Fibroblast of skin of right biceps (primary cell): ENCODE results near the gene SLC18B1.
"Not testable (repeated sequence)": the region's sequence is repeated elsewhere in the genome, so short reads cannot be mapped to it uniquely, and the experiment has no call there.

ENCODE experiments used
- DNase-seq: peaks from one replicate; pipeline ENCODE4 v3.0.0-alpha.2; 2013

SLC18B1 gene

DNA sequence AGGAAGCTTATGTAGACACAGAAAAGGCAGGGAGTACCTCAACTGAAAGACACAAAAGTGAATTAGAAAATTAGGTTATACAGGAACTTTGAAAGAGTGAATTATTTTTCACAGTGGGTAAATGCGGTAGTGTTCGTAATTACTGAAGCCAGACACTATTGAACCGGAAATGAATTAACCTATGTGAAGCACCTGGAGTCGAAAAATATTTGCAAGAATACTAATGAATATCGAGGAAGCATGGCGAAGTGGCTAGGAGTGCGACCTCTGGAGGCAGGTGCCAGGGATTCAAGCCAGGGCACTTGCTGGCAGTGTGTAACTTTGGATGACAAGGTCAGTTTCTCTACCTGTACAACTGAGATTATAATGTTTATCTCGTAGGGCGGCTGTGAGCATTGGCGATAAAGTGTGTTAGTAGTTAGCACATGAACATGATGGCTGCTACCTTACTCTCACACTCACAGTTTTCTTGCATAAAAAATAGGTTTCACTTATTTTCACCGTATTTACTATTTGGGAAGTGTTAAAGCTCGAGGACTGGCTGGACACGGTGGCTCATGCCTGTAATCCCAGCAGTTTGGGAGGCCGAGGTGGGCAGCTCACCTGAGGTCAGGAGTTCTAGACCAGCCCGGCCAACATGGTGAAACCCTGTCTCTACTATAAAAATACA lies 567 bp upstream of the SLC18B1 start:
- DNase-seq: peak; percentile 48

GRCh38 chr6:132795461-132795860 lies 3.0 kb downstream of the SLC18B1 start:
- no peak for DNase-seq

- no peak for DNase-seq
Measured at GRCh38 chr6:132792510-132792909, 5.9 kb downstream of the SLC18B1 start.

DNA sequence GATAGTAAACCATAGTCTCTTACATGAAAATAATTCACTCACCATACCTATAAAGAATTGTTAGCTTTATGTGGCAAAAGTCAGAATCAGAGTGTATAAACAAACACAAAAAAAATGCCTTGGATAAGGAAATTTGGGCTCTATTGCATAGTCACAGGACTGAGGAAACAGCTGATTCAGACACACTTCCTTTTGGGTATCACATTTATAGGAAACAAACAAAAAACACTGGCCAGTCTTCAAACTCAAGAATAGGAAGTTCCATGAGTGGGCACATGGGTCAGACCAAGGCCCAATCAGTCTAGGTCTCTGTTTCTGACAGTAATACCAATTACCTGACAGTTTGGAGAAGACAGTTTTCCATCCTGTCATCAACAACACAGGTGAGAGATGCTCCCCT lies 8.0 kb downstream of the SLC18B1 start:
- DNase-seq: no peak

DNA sequence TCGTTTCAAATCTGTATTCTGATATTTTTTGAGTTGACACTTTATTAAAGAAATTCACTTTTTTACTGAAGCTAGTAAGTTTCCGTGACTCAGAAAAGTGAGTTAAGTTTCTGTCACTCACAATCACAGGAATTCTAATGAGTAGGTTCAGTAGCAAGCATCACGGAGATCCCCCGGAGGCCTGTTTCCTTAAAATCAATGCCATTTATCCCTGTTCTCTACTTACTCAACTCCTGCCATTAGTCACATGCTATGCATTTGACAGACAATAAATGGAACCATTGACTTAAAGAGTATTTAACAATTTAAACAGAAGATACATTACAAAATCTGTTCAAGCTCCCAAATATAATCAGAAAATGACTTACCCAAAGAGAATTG lies 9.1 kb downstream of the SLC18B1 start:
- no peak for DNase-seq

DNA sequence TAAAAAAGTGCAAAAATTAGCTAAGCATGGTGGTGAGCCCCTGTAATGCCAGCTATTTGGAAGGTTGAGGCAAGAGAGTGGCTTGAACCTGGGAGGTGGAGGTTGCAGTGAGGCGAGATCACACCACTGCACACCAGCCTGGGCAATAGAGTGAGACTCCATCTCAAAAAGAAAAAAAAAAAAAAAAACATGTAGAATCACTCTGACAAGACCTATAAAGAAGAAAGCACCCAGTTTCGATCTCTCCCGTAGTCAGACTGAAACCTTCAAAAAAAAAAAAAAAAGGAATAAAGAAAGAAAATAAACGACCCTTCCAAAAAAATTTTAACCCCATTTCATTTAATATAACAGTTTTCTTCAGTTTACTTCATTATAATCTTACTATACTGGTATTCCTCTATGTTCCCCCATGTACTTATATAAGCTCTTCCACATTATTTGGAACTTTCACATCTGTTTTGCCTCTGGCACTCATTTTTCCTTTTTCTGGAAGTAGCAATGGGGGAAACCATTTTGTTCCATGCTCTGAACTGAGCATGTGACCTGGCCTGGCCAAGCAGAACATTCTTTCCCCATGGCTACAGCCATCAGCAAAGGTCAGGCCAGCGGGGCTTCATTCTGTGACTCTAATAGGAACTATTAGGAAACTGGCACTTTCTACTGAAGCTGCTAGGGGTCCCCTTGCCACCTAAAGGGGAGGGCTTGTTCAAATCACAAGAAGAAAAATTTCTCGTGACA lies 9.6 kb downstream of the SLC18B1 start:
- DNase-seq: no peak

GRCh38 chr6:132785936-132786335 lies 12.5 kb downstream of the SLC18B1 start:
- DNase-seq: no peak

DNA sequence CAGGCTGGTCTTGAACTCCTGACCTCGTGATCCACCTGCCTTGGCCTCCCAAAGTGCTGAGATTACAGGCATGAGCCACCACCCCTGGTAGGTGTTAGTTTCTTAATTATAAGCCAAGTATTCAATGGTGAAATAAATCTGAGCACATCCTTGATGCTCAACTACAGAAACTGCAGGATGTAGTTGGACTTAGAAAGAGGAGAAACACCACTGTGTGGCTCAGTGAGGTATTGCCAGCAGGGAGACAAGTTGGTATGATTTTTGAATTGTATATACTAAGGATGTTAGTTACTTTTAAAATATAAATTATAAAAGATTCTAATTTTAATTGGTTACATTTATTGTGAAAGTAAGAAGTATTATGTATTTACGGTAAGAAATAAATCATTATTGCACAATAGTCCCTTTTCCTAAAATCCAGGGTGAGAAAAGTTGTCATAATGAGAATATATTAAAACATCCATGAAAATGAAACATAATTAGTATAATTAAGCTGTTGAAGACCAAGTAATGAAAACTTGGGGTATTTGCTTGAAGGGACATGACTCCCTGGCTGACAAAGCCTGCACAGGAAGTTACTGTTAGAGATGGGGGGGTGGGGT lies 17.6 kb downstream of the SLC18B1 start:
- DNase-seq: no peak

DNA sequence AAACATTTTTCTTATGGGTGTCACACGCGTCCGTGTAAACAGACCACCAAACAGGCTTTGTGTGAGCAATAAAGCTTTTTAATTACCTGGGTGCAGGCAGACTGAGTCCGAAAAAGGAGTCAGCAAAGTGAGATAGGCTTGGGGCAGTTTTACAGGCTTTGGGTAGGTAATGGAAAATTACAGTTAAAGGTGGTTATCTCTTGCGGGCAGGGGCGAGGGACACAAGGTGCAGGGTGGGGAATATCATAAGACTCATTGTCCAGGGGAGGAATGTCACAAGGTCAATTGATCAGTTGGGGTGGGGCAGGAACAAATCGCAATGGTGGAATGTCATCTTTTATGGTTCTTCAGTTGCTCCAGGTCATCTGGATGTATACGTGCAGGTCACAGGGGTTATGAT lies 20.6 kb downstream of the SLC18B1 start:
- not testable (repeated sequence) for DNase-seq

- DNase-seq: no peak
Measured at GRCh38 chr6:132768051-132768517, 30.4 kb downstream of the SLC18B1 start.

- DNase-seq: no peak
Measured at GRCh38 chr6:132765560-132765959, 32.9 kb downstream of the SLC18B1 start.

- DNase-seq: peak; percentile 83
Measured at GRCh38 chr6:132764370-132764769, 34.1 kb downstream of the SLC18B1 start.

GRCh38 chr6:132763269-132763668 lies 35.2 kb downstream of the SLC18B1 start:
- DNase-seq: peak; percentile 11

DNA sequence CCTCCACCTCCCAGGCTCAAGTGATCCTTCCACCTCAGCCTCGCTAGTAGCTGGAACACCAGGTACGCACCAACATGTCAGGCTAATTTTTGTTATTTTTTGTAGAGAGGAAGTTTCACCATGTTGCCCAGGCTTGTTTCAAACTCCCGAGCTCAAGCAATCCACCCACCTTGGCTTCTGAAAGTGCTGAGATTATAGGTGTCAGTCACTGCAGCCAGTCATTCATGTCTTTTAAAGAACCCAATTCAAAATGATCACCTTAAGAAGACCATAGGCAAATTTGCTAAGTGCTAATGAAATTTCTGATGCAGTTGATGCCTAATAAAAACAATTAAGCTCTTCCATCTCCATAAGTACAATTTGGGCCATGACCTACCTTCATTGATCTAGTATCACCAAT lies 38.2 kb downstream of the SLC18B1 start:
- DNase-seq: no peak

DNA sequence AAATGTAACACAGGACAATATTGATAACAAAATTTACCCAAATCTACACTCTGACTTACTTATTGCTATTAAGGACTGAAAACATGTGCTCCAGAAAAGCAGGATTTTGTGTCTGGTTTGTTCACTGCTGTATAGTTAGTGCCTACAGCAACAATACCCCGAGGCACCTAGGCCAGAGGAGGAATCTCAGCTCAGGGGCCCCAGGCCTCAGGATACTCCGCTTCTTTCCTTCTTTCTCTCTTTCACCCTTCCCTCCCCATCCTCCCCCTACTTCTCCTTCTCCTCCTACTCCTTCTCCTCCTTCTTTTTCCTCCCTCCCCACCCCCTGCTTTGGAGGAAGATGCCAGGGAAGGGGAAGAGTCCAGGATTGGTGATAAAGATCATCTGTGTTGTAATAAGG lies 39.7 kb downstream of the SLC18B1 start:
- DNase-seq: no peak

GRCh38 chr6:132752255-132752654 lies 46.2 kb downstream of the SLC18B1 start:
- no peak for DNase-seq

DNA sequence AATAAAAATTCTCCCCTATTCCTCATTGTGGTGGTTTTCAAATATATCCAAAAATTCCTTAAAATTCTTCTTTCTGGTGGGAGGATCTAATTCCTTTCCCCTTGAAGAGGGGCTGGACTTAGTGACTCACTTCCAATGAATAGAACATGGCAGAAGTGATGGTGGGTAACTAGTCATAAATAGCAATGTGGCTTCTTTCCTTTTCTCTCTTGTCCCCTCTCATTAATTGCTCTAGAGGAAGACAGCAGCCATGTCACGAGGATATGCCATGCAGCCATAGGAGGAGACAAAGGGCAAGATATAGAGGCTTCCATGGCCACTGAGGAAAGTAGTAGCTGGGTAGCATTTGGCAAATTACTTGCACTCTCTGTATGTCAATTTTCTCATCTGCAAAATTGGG lies 46.6 kb downstream of the SLC18B1 start:
- DNase-seq: no peak

DNA sequence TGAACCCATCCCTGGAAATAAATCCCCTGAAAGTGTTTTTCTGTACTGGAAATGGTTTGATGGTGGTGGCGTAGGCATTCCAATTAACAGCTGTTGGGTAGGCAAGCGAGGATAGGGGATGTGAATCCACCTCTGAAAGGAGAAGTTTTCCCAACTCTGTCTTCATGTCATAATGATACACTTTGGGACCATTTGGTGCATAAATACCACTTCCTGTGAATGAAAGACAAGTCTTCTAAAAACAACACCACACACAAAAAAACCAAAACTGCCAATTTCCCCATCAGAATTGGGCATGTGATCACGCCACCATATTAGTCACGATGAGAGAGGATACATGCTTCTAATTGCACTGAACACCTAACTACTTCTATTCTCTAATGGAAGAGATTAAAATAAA lies 47.1 kb downstream of the SLC18B1 start:
- no peak for DNase-seq

DNA sequence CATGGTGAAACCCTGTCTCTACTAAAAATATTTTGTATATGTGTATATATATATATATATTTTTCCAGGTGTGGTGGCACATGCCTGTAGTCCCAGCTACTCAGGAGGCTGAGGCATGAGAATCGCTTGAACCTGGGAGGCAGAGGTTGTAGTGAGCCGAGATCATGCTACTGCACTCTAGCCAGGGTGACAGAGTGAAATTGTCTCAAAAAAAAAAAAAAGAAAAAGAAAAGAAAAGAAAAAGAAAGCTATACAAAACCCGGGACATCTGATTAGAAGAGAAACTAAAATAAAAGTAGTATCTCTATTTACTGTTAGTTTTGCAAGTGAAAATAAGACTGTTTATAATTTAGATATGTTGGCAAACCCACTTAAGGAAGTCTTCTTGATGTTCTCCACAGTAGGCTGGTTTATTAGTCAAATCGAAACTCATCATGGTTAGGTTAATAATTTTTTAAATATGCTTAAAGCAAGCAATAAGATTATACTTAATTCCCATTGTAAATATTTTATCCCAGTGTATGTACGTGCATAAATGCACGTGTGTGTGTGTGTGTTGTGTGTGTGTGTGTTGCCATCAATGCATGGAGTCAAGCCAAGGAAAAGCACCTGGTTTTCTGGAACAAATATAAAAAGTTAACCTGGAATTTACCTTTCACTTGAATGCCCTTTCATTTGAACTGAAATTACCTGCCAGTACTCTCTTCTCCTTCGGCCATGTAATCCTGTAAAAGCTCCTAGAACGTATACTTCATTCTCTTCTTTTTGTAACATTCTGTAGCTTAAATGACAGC lies 47.8 kb downstream of the SLC18B1 start:
- no peak for DNase-seq

DNA sequence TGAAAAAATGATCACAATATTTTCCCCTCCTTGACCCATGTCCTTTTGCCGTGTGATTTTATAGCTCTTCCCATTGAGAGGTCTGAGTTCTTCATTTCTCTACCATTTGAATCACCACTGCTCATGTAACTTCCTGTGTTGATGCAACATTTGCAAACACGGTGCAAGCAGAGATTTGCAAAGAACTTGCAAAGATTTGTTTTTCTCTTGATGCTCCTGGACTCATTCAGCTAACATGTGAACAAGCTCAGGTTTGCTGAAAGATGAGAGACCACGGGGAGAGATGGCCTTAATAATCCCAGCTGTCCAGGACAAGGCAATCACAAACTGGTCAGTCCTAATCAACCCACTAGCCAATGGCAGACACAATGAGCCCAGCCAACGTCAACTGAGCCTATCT lies 49.3 kb downstream of the SLC18B1 start:
- peak; percentile 22 for DNase-seq

DNA sequence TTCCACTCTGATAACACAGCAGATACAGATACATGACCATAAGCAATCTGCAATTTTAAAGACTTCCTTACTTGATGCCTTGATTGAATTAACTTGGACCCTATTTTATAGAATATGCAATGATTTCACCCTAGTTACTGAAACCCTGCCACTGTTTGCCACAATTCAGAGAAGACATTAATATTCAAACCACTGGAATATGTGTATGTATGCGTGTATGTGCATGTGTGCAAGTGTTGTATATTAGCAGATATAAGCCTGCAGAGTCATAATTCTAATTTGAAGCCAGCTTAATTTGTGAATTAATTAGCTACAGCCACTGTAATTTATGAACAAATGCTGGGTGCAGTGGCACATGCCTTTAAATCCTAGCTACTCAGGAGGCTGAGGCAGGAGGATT lies 50.0 kb downstream of the SLC18B1 start:
- DNase-seq: no peak

DNA sequence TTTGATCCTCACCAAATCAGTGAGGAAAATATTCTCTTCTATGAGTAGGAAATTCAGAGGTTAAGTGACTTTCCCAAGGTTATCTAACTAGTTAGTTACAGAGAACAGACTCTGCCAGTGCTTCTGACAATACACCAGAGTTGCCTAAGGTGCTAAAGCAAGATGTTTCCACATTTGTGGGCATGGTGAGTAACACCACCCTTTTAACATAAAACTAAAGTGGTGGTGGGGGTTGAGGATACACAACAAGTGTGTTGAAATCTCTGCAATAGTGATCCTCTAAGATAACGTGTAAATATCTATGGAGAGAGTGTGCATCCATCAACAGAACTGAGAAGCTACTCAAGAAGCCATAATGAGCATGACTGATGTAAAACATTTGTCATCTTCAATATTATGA lies 52.4 kb downstream of the SLC18B1 start:
- DNase-seq: no peak

DNA sequence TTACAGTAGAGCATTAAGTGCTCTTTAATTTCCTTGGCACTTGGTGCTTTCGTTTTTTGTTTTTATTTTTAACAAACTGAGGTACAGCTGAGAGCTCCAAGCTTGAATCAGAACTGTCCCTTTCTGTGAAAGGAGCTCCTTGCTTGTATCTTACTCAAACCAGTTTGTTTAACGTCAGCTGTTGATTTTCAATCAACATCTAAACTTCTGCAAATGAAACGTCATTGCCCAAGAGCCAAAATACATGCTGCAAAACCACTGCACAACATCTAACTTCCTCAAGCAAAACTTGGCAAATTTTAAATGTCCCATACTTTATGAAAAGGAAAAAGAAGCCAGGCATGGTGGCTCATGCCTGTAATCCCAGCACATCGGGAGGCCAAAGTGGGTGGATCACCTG lies 55.9 kb downstream of the SLC18B1 start:
- no peak for DNase-seq
